NCI-H1092 (cell line): ENCODE measurements around the gene XXYLT1.
"Not testable (repeated sequence)": the region's sequence is repeated elsewhere in the genome, so short reads cannot be mapped to it uniquely, and the experiment has no call there.

Experiments
- DNase-seq: peaks from one replicate; lab custom pipeline; 2025; lab: John Stamatoyannopoulos, UW

XXYLT1 gene

DNA sequence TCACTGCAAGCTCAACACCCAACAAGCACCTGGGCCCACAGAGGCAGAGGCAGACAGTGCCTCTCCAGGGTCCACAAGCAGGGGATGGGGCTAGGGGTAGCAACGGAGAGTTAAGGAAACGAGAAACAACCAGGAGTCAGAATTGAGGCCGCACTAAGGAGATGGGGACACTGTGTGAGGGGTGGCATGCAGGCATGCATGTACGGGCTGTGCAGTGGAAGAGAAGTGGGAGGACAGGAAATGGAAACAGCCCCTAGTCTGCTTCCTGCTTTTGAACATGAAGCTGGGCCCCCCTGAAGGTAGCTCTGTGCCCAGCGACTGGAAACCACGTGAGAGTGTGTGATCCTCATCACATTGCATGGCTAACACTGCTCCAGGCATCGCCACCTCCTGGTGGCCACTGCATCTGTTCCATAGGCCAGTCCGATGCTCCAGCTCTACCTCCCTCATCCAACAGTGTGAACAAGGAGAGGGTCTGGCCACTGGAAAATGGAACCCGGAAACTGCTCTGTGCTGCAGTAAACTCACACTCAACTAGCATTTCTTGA is 44.0 kb downstream of the XXYLT1 start:
- DNase-seq = no peak

DNA sequence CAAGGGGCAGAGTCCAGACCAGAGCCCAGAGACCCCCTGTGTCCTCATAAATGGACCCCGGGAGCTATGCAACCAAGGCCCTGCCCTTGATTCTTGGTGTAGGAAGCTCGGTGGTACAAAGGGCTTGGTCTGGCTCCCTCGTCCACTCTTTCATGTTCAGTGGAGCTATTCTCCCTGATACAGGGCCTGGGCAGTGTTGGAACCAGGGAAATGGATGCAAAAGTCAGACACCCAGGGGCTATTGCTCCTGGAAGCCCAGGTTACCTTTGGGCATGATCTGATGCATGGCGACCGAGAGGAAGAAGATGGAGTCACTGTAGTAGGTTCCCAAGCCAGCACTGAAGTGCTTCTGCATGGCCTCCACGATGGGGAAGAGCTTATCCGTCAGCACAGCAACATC is 44.5 kb downstream of the XXYLT1 start:
- no peak for DNase-seq

DNA sequence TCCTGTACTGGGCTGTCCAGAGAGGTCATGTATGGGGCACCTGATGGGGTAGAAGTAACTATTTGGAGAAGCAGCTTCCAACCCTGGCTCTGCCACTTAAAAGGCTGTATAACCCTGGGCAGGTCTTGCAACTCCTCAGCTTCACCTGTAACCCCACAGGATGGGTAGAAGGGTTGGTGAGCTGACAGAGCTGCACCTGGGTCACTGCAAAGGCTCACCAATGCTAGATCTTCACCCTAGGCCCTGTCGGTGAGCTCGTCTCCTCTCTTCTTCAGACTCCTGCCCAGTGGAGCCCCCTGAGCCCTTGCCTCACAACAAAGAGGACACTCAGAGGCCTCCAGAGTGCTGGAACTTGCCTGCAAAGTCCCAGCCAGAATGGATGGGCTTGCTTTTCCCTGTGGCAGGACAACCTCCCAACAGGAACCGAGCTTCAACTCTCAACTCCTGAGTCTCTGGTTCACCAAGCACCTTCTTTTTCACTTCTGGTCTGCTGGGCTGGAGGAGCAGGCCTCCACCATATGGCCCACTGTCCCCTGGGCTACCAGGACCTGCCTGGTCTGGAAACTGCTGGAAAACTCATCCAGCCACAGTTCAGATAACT is 45.9 kb downstream of the XXYLT1 start:
- no peak for DNase-seq

DNA sequence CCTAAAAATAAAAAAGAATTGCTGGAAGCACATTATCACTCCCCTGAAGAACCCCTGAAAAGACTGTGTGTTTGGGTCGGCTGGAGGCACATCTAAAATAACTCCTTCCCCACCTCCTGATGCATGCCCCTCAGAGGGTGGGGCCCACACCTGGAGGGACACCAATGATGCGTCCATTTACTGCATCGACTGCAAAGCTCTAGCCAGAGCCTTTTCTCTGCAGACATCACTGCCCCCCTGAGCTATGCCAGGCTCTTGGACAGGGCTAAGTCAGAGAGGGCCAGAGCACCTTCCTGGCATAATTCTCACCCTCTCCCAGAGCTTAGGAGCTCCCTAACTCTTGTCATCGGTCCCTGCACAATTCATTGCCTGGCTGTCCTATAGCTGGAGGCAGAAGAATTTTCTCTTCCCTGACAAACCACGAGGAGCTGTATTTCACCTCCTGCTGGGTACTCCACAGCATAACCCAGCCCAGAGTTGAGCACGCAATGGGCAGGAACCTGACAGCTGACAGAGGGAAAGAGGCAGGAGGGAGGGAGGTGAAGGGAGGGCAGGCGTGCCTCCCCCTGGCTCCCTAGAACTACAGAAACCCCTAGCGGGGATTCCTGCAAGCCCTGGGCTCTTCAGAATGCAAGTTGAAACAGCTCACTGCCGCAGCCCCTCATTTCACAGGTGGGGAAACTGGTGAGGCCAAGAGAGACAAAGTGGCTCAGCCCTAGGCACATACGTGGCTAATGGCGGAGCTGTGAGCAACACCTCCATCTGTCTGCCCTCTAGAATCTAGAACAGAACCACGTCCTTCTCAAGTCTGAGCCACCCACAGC is 46.6 kb downstream of the XXYLT1 start:
- DNase-seq = no peak

DNA sequence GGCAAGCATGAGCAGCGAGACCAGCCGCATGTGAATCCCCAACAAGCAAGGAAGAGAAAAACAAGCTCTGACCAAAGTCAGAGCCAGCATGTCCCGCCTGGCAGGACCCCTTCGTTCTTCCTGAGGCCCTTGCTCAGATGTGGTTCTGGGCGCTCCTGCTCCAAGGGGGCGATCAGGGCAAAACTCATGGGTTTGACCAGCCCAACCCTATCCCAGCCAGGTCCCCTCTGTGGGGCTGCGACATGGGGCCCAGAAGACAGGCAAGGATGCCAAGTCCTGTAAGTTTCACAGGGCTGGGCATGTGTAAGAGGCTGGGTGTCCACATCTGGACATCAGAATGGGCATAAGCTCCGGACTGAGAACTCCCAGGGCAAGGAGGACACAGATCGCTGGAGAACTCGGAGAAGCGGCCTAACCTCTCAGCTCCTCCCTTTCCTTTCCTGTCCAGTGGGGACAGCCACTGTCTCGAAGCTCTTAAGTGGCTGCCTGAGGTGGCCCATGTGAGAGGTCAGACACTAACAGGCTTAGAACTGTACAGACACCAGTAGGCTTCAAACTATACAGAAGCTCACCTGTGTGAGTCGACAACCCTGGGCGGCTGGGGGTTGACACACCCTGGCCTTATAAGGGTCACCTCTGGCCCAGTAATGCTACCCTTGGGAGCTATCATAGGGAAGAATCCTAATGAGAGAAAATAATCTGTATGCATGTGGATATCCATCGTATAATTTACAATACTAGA is 48.9 kb downstream of the XXYLT1 start:
- DNase-seq = no peak

DNA sequence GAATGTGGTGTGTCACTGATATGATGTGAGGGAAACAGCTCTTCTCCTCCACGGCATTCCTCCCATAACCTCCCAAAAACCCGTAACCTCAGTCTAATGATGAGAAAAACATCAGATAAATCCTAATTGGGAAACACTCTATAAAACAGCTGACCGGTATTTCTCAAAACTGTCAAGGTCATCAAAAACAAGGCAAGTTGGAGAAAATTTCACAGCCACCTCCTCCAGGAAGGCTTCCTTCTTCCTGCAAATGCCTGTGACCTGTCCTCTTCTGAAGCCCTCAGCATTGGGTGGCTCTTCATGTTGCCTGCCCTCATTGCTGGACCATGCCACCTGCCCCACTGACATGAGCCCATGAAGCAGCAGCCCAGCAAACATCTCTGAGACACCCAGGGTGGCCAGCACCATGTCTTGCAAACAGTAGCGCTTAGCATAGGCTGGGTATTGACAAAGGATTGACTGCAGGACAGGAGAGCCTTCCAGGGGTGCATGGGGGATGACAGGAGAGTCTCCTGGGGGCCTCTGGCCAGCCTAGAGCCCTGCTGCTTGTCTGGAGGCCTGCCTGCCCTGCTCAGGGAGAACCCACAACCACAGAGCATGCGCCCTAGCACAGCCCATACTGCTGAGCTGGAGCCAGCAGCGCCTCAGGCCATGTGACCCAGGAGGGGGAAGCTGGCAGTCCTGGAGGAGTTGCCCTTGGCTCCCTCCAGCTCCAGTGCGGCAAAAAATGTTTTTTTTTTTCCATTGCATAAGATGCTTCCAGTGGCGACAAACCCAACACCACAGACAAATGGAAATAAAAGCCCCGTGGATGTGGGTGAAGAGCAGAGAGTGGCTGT is 49.7 kb downstream of the XXYLT1 start:
- DNase-seq = no peak

DNA sequence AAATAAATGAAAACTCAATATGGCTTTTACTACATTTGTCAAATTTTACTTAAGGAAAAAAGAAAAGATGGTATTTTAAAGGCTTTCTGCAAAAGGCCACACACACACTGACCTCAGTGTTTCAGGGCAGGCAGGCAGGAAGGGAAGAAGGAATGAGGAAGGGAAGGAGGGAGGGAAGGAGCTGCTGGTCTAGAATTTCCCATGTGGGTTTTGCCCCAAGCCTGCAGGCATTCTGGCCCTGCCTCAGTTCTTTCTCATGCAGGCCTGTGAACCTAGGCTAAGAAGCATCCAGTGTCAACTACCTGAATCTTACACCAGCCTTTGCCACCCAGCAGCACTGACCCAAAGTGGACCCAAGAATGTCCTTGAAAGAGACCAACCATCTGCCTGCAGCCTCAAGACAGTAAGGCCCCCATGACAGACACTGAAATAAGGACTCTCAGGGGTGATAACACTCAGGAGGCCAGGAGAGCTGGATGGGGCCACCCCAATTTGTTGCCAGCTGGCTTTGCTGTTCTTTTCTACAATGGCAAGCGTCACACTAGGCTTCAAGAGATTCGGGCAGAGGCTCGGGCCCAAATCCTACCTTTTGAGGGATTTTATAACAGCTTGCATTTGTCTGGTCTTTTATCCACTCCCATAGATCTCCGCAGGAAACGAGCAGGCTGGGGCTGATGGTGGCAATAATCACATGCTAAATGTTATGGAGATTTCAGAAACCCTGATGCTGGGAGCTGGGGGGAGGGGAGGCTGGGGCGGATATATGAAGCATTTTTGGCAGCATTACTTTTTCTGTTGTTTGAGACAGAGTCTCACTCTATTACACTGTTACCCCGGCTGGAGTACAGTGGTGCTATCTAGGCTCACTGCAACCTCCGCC is 51.4 kb downstream of the XXYLT1 start:
- DNase-seq = no peak

DNA sequence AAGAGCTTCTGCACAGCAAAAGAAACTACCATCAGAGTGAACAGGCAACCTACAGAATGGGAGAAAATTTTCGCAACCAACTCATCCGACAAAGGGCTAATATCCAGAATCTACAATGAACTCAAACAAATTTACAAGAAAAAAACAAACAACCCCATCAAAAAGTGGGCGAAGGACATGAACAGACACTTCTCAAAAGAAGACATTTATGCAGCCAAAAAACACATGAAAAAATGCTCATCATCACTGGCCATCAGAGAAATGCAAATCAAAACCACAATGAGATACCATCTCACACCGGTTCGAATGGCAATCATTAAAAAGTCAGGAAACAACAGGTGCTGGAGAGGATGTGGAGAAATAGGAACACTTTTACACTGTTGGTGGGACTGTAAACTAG is 52.6 kb downstream of the XXYLT1 start:
- DNase-seq = not testable (repeated sequence)

DNA sequence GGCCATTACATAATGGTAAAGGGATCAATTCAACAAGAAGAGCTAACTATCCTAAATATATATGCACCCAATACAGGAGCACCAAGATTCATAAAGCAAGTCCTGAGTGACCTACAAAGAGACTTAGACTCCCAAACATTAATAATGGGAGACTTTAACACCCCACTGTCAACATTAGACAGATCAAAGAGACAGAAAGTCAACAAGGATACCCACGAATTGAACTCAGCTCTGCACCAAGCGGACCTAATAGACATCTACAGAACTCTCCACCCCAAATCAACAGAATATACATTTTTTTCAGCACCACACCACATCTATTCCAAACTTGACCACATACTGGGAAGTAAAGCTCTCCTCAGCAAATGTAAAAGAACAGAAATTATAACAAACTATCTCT is 55.4 kb downstream of the XXYLT1 start:
- not testable (repeated sequence) for DNase-seq

DNA sequence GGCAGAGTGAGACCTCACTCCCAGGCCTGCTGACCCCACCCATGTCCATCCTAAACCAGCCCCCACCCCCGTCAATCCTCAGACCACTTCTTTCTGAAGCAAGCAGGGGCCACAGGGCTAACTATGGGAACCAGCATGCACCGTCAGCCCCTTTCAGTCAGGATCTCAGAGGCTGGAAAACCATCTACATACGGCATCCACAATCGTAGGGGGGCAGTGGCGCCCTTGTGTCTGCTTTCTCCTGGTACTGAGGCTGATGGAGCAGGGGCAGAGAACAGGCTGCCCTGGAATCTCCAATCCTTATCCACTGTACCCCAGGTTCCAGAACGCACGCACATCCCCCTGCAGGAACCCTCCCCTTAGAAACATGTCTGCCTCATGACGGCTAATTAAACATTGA is 56.6 kb downstream of the XXYLT1 start:
- no peak for DNase-seq

DNA sequence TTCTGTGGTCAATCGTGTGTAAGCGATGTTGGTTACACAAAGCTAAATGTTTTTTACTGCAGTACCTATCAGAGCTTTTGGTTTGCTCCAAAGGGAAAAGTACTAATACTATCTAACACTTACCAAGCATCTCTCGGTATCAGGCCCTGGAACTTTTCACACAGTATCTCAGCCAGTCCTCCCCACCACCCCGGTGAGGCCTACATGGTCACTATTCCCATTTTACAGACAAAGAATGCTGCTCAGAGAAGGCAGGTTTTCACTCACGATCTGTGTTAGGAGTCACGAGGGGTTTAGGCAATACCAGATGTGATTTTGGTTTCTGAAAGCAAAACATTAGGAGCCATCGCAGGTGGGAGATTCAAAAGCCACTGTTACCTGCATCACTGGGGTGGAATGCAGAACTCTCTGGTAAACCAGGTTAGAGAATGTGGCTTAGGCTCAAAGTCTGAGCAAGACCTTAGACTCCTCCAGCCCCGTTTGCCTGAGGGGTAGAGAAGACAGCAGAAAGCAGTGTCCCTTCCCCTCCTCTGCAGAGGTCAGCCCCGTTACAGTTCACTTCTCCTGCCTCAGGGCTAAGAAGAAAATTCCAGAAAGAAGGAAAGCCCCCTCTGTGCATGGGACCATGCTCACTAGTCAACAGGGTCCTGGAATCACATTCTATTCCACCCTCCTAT is 57.2 kb downstream of the XXYLT1 start:
- no peak for DNase-seq

DNA sequence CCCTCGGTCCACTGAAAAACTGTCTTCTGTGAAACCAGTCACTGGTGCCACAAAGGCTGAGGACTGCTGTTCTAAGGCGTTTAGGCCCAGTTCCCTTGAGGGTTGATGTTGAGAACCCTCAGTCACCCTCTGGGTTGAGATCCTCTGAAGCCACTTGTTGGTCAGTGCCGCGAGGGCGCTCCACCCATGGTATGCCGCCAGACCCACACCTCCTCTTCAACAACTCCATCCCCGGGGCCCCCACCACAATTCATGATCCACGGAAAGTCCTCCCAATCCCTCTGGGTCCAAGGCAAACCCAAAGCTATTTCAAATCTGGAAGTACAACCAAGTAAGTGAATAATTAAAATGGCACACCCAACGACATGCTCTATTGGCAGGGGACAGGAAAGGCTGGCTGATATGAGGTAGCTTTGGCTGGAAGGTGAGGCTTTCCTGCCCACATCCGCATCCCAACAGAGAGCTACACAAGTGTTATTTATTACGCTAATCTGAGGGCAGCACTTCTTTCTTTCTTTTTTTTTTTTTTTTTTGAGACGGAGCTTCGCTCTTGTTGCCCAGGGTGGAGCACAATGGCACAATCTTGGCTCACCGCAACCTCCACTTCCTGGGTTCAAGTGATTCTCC is 58.1 kb downstream of the XXYLT1 start:
- no peak for DNase-seq

DNA sequence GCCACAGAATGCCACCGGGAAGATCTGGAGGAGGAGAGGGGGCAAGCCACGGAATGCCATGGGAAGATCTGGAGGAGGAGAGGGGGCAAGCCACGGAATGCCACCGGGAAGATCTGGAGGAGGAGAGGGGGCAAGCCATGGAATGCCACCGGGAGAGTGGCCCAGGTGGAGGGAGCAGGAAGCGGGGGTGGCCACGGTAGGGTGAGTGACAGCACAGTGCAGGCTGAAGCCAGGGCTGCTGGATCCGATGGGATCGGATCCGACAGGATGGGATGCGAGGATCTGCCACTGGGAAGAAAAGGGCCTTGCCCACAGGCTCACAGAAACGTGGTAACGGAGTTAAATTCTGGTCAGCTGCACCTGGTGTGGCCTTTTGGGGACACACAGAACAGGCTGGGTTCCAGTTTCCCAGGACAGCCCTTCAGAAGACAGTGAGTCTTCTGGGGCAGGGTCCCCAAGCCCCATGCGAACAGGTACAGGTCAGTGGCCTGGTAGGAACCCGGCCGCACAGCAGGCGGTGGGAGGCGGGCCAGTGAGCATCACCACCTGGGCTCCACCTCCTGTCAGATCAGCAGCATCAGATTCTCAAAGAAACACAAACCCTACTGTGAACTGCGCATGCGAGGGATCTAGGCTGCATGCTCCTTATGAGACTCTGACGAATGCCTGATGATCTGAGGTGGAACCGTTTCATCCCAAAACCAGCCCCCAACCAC is 58.8 kb downstream of the XXYLT1 start:
- DNase-seq = no peak

DNA sequence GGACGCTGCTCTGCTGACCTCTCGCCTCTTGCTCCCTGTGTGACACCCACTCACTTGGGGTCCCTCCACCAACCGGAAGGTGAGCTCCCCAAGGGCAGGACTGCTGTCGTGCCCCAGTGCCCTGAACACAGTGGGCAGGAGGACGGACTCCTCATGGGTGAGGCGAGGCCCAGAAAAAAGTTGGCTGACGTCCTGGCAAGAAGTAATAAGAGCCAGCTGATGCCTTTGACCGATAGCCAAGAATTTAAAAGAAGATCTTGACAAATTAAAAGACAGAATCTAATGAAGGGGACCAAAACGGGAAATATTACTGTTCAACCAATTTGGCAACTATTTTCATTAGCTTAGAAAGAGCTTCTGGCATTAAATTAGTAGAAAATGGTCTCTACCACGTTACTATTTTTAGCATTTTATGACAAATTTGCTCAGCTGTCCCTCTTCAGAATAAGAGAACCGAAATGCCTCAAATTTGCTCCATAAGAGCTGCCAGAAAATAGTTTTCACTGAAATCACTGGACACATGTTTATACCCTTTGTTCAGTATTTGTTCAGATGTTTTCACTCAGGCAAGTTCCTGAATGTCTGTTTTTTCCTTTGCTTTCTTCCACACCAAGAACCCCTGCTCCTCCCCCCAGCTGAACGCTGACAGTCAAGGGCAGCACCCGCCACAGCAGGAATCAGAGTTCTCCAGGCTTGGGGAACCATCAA is 60.5 kb downstream of the XXYLT1 start:
- DNase-seq = no peak

DNA sequence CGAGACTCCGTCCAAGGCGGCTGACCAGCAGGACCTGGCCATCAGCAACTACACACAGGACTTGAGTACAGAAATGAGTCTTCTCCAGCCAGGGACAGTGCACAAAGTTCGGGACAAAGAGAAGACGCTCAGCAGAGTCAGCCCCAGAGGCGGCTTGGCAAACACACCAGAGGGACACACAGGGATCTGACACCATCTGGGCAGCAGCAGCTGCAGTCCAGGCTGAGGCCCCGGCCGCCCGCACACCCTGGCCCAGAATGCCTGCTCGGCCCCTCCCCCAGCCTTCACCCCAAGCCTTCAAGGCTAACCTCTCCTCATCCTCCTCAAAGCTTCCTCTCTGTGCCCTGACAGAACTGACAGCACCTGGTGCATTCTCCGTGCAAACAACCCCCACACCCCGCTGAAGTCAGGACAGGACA is 61.1 kb downstream of the XXYLT1 start:
- DNase-seq = no peak

DNA sequence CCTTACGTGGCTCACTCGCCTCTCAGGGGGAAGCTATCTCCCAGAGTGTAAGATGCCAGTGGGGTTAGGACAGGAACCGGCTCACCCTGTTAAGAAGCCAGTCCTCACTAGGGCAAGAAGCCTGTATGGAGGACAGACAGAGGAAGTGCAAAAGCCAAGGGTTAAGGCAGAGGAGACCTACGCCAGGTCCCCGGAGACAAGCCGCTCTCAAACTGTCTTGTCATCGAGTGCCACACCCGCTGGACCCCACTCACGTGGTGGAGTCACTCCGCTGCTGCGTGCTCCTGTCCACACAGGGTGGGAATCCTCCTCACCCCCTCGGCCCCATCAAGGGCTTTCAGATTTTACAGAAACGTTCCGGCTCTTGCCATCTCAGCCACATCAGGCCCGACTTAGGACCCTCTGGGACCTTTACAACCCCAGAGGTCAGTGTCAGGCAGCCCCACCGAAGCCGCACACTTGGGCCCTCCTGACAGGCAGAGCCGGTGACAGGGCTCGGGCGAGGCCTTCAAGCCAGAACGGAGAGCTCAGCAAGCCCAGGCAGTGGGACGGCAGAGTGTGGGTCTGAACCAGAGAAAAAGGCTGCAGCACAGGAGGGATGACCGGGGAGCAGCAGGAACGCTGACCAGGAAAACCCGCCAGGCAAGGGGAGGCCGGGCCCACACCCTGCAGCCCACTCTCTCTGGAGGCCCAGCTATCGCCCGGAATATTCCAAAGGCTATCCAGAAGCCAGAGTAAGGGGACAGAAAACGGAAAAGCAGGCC is 61.7 kb downstream of the XXYLT1 start:
- no peak for DNase-seq

DNA sequence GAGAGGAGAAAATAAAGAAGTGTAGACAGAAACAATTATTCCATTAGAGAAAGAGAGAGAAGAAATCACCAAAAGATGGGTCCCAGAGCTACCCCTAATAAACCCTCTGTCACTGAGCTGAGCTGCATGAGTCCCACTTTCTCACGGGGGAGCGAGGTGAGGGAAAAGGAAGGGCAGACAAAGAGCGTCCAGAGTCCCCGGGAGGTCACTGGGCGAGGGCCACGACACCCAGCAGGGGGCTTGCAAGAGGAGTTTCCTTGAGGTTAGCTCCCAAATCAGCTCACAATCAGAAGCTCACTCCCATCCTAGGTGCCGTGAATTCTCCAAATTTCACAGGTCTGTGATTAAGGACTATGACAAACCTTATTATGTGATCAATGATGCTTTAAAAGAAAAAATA is 62.3 kb downstream of the XXYLT1 start:
- no peak for DNase-seq

DNA sequence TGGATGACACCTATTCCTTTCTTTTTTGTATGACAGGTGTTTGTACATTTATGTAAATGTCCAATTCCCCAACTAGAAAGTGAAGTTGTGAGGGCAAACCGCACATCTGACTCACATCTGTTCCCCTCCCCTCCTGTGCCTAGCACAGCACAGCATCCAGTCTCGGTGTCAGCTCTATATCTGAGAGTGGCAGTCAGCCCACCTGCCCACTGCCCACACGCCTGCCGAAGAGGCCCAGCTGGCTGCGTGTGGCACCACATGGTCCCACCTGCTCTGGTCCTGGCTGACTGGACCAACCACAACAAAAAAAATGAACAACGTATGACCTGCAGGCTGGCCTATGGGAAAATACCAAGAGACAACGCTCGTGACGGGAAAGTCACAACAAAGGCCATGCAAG is 62.8 kb downstream of the XXYLT1 start:
- no peak for DNase-seq
